NCI-H82 treated with DMSO at 0.1 percent for 48 hours (cell line): ENCODE data around the gene SMURF1.

Experiments used
- DNase-seq: peaks from one replicate; lab custom pipeline; 2025; ENCODE audit not compliant: unreplicated experiment; lab: John Stamatoyannopoulos, UW

SMURF1 gene

GRCh38 chr7:99141841-99142726 lies 1.8 kb downstream of the SMURF1 start:
- DNase-seq: no peak

GRCh38 chr7:99141334-99141733 lies 2.6 kb downstream of the SMURF1 start:
- no peak for DNase-seq

GRCh38 chr7:99140813-99141212 lies 3.1 kb downstream of the SMURF1 start:
- DNase-seq: no peak

- no peak for DNase-seq
Measured at GRCh38 chr7:99139036-99139435, 4.9 kb downstream of the SMURF1 start.

GRCh38 chr7:99137411-99138180 lies 6.3 kb downstream of the SMURF1 start:
- DNase-seq: no peak

GRCh38 chr7:99135938-99136337 lies 8.0 kb downstream of the SMURF1 start:
- no peak for DNase-seq

GRCh38 chr7:99133766-99134564 lies 9.9 kb downstream of the SMURF1 start:
- DNase-seq: no peak

GRCh38 chr7:99132595-99133321 lies 11.2 kb downstream of the SMURF1 start:
- DNase-seq: no peak

GRCh38 chr7:99131290-99131689 lies 12.6 kb downstream of the SMURF1 start:
- DNase-seq: no peak

GRCh38 chr7:99129536-99129935 lies 14.4 kb downstream of the SMURF1 start:
- DNase-seq: no peak

GRCh38 chr7:99129001-99129400 lies 14.9 kb downstream of the SMURF1 start:
- DNase-seq: no peak

- DNase-seq: no peak
Measured at GRCh38 chr7:99128076-99128950, 15.6 kb downstream of the SMURF1 start.

- DNase-seq: no peak
Measured at GRCh38 chr7:99127636-99128035, 16.3 kb downstream of the SMURF1 start.

GRCh38 chr7:99126921-99127553 lies 16.9 kb downstream of the SMURF1 start:
- no peak for DNase-seq

- DNase-seq: no peak
Measured at GRCh38 chr7:99125505-99125865, 18.4 kb downstream of the SMURF1 start.

- DNase-seq: no peak
Measured at GRCh38 chr7:99124751-99125504, 19.0 kb downstream of the SMURF1 start.

- no peak for DNase-seq
Measured at GRCh38 chr7:99124236-99124635, 19.7 kb downstream of the SMURF1 start.

GRCh38 chr7:99123571-99124033 lies 20.3 kb downstream of the SMURF1 start:
- no peak for DNase-seq
